Measurements from ENCODE around the gene XPNPEP2. TPM values are rescaled to one million over a fixed set of nuclear protein-coding genes. Genes with fewer than 3 reads are reported as not detected.

The XPNPEP2 gene
- total and polyA plus RNA-seq, 8 donors: 2.6 to 11.0 (median 7.1) TPM

- no peak for ATAC-seq
- no peaks in the 10 kb centered on the region for H3K4me1 ChIP-seq
- no peaks in the 10 kb centered on the region for H3K9me3 ChIP-seq
- intact Hi-C loops (cut with DNase I): no loop called here
- no peaks in the 10 kb centered on the region for H3K27me3 ChIP-seq
- no peak overlapping the region for H3K4me3 ChIP-seq
- TF ChIP-seq CTCF (IDR thresholded peaks at IDR 0.05): no peak
- no peak overlapping the region for H3K27ac ChIP-seq
- peaks cover 0 to 86% of the 10 kb centered on the region in 2 donors for H3K36me3 ChIP-seq
- no peak for DNase-seq
Observed at GRCh38 chrX:129793604-129794191, 54.9 kb downstream of the XPNPEP2 start.

- intact Hi-C loops (cut with DNase I): no loop called here
- no peak overlapping the region for H3K27ac ChIP-seq
- no peaks in the 10 kb centered on the region for H3K4me1 ChIP-seq
- no peak overlapping the region for H3K4me3 ChIP-seq
- H3K9me3 ChIP-seq: no peaks in the 10 kb centered on the region
- peaks cover 0 to 72% of the 10 kb centered on the region in 2 donors for H3K36me3 ChIP-seq
- DNase-seq (no peak), ATAC-seq (no peak)
- TF ChIP-seq CTCF (IDR thresholded peaks at IDR 0.05): no peak
- no peaks in the 10 kb centered on the region for H3K27me3 ChIP-seq
Observed at GRCh38 chrX:129795584-129795983, 56.8 kb downstream of the XPNPEP2 start.

GRCh38 chrX:129797251-129797906 lies 58.6 kb downstream of the XPNPEP2 start:
- ATAC-seq (no peak), DNase-seq (no peak)
- H3K4me3 ChIP-seq: no peak overlapping the region
- no peaks in the 10 kb centered on the region for H3K9me3 ChIP-seq
- intact Hi-C loops (cut with DNase I): no loop called here
- H3K27me3 ChIP-seq: no peaks in the 10 kb centered on the region
- no peak for TF ChIP-seq CTCF (IDR thresholded peaks at IDR 0.05)
- no peaks in the 10 kb centered on the region for H3K4me1 ChIP-seq
- H3K27ac ChIP-seq: no peak overlapping the region
- H3K36me3 ChIP-seq: peaks cover 0 to 54% of the 10 kb centered on the region in 2 donors

GRCh38 chrX:129798456-129798855 lies 59.7 kb downstream of the XPNPEP2 start:
- H3K4me1 ChIP-seq: no peaks in the 10 kb centered on the region
- H3K9me3 ChIP-seq: no peaks in the 10 kb centered on the region
- no peak overlapping the region for H3K4me3 ChIP-seq
- H3K27ac ChIP-seq: no peak overlapping the region
- ATAC-seq: no peak
- DNase-seq: no peak
- TF ChIP-seq CTCF (IDR thresholded peaks at IDR 0.05): no peak
- H3K36me3 ChIP-seq: peaks cover 0 to 47% of the 10 kb centered on the region in 2 donors
- no peaks in the 10 kb centered on the region for H3K27me3 ChIP-seq
- intact Hi-C loops (cut with DNase I): no loop called here

- H3K9me3 ChIP-seq: no peaks in the 10 kb centered on the region
- no peak for TF ChIP-seq CTCF (IDR thresholded peaks at IDR 0.05)
- DNase-seq (no peak), ATAC-seq (no peak)
- no peak overlapping the region for H3K27ac ChIP-seq
- no peaks in the 10 kb centered on the region for H3K27me3 ChIP-seq
- H3K4me3 ChIP-seq: no peak overlapping the region
- intact Hi-C loops (cut with DNase I): no loop called here
- H3K36me3 ChIP-seq: peaks cover 0 to 43% of the 10 kb centered on the region in 2 donors
- H3K4me1 ChIP-seq: no peaks in the 10 kb centered on the region
Observed at GRCh38 chrX:129798888-129799287, 60.1 kb downstream of the XPNPEP2 start.
